Measurements from ENCODE around the gene GRM7. TPM values are rescaled to one million over a fixed set of nuclear protein-coding genes. Genes with fewer than 3 reads are reported as not detected.

GRM7 gene
- polyA plus RNA-seq, 5 donors: 0.13 to 0.72 (median 0.25) TPM

DNA sequence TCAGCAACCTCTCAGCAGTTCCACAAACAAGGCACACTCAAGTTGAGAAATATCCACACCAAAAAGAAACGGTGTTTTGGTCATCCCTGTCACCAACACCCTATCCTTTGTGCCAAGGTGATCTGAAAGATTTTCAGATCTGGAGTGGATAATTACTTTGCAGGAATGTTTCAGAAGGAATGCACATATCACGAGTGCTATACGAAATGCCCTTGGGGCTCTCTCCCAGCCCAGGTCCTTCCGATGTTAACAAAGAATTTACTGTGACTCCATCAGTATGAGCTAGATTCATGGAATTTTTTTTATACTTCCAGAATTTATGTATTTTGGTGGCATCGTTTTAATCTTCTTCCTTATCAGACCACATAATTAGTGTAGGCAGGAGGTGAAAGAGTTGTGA is 105.0 kb downstream of the GRM7 start:
- no peak for DNase-seq

- DNase-seq: no peak
These were observed 111.0 kb downstream of the GRM7 start for GRCh38 chr3:6971933-6972332.

GRCh38 chr3:6985848-6986247 is 124.9 kb downstream of the GRM7 start:
- no peak for DNase-seq

GRCh38 chr3:6989608-6990291 is 128.8 kb downstream of the GRM7 start:
- no peak for DNase-seq

DNA sequence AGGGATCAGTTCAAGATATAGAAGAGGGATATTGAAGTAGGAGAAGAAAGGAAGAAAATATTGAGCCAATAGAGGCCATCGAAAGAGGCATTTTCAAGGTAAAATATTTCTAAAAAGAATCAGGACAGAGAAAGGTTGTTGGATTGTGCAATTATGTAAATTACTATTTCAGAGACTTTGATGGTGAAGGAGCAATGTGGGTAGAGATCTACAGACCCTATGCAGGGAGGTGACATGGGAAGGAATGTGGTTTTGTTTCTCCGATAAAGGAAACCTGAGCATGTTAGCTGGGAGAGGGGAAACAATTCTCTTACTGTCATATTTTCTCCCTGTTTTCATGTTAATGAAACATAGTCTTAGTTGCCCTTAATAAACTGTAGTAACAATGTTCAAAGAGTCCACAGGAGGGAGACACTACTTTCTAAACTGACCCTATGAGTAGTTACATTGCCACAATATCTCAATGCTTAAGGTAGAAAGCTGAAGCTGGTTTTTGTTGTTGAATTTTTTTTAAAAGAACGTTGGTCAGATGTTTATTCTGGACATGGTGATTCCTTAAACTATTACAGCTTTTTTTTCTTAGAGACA is 133.3 kb downstream of the GRM7 start:
- DNase-seq: no peak

DNA sequence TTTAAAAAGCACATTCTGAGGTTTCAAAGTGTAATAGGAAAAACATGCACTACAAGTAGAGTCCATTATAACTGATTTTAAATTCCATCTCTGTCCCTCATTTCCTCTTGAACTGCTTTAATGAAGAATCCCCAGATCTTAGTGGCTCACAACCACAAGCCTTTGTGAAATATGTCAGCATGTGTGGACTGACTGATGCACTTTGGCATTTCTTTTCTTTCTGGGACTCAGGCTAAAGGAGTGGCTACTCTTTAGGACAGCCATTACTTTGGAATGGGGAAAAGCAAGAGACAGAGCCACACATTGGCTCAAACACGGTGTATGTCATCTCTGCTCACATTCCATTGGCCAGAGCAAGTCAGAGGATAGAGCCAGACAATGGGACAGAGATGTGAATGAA is 139.6 kb downstream of the GRM7 start:
- DNase-seq: no peak

GRCh38 chr3:7001370-7001769 is 140.5 kb downstream of the GRM7 start:
- no peak for DNase-seq

DNA sequence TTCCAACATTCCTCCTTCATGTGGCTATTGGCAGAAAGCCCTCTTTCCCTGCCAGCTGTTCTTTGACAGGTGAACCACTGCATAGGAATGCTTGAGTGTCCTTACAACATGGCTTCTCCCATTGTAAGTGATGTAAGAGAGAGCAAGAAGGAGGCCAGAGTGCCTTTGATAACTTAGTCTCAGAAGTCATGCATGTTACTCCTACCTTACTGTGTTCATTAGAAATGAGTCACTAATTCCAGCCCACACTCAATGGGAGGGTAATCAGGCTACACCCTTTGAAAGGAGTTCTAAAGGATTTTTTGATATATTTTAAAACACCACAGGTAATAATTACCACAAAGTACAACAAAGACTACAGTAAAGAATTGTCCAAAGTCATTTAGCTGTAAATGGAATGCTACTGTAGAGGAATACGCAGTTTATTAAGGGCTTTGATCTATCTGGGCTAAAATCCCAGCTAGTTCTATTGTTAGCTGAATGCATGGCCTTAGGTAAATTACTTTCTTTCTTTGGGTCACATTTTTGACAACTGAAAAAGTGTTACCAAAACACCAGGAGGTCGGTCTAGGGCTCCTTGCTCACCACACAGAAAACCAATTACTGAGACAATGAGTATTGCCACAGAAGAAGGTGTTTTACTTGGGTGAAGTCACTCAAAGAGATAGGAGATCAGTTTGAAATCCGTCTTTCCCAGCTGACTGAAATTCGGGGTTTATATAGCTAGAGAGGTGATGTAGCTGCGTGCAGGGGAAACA is 154.9 kb downstream of the GRM7 start:
- DNase-seq: no peak

- no peak for DNase-seq
These were observed 164.8 kb downstream of the GRM7 start for GRCh38 chr3:7025581-7026300.

DNA sequence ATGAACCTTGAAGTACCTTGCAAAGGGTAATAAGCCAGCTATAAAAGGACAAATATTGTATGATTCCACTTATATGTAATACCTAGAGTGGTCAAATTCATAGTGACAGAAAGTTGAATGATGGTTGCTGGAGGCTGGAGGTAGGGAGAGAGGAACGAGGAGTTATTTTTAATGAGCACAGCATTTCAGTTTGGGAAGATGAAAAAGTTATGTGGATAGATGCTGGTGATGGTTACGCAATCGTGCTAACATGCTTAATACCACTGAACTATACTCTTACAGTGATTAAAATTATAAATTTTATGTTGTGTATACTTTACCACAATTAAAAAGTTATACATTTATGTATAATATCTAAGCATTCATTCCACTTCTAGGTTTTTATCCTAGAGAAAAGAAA is 168.6 kb downstream of the GRM7 start:
- DNase-seq: no peak

GRCh38 chr3:7038394-7038793 is 177.5 kb downstream of the GRM7 start:
- DNase-seq: no peak

GRCh38 chr3:7062714-7063113 is 201.8 kb downstream of the GRM7 start:
- DNase-seq: no peak

GRCh38 chr3:7070461-7070860 is 209.5 kb downstream of the GRM7 start:
- DNase-seq: no peak

GRCh38 chr3:7074217-7074616 is 213.3 kb downstream of the GRM7 start:
- DNase-seq: no peak

DNA sequence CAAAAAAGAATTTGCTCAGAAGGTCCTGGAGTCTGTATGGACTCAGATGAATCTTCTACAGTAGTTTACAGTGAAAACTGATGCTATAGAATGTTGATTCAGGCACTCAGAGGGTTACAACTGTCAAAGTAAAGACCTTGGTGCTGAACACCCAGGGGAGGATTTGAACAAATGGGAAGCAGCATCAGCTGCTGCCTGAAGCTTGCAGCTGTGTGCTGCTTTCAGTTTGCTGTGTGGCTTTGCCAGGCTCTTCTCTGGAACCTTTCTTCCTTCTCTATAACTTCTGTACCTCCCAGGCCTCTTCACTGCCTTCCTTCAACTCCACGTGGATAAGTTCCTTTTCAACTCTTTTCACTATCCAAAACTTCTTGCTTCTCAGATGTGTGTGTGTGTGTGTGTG is 214.2 kb downstream of the GRM7 start:
- no peak for DNase-seq

DNA sequence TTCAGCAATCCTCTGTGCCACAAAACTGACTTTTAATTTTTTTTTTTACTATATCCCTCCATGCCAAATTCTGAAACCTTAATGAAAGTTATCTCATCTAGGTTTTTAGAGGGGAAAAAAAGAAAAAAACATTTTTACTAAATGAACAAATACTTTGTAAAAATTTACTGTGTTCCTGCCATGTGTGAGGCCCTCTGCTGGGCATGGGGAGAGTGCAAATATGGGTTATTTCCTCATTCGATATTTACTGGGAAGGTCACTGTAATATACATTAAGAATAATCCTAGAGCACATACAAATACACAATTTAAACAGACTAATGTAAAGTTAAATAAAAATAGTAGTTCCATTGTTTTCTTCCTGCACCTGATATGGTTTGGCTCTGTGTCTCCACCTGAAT is 215.0 kb downstream of the GRM7 start:
- DNase-seq: no peak

DNA sequence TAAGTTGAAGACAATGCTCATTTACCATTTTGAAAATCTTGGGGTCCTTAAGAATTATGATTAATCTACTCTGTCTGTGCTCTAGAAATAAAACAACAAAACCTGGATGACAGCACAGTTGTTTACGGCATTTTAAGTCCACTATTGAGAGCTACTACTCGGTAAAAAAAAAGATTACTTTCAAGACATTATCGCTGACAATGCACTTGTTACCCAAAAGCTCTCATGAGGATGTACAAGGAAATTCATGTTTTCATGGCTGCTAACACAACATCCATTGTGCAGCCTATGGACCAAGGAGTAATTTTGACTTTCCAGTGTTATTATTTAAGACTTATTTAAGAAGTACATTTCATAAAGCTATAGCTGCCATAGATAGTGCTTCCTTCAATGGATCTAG is 221.3 kb downstream of the GRM7 start:
- no peak for DNase-seq

DNA sequence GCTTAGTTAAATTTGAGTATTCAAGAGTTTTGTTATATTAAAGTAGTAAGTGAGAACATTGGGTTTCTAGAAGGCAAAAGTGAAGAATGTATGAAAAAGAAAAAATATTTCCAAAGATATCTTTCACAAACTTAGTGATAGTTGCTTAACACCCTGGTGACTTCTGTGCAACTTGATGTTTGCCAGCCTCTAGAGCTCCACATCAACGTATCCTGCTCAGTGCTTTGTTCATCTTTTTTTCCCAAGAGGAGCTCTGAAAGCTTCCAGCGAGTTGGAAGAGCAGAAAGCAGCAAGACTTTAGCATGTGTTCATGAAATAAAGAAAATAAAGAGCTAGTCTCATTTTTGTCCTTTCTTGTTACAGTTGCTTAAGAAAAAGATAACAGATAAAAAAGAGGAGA is 225.5 kb downstream of the GRM7 start:
- no peak for DNase-seq

DNA sequence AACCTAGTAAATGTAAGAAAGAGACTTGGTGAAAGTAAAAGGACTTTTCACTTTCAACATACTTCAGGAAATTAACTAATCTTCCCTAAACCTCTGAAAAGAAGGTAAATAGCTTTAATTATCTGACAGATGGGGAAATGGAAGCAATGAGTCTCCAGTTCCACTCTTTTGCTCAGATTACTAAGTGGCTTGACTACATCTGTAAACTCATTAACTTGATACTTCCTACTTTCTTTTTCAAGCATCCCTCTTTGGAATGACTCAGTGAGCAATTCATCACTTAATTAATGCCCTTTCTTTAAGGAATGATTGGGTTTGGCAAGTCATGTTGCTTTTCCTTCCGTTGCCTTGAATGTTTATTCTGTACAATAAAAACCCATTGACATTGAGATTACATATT is 234.2 kb downstream of the GRM7 start:
- DNase-seq: no peak

GRCh38 chr3:7100136-7100535 is 239.2 kb downstream of the GRM7 start:
- DNase-seq: no peak

- no peak for DNase-seq
These were observed 245.7 kb downstream of the GRM7 start for GRCh38 chr3:7106635-7107034.

- no peak for DNase-seq
These were observed 251.7 kb downstream of the GRM7 start for GRCh38 chr3:7112523-7113056.

Data from right lung (tissue), 5 donors.